ENCODE results near the gene RRP12.
A peak's percentile ranks its signal among the peaks of the same experiment; 100 is the strongest.

The RRP12 gene

GRCh38 chr10:97390091-97390490 is 11.0 kb downstream of the RRP12 start:
- Histone ChIP-seq H2AK5ac (ENCODE audit: low read length, severe bottlenecking) (no peak overlapping the region), H2BK5ac (ENCODE audit: low read depth, low read length, poor library complexity, severe bottlenecking) (no peak overlapping the region), H3K27me3 (ENCODE audit: control insufficient read depth in 1 of 2, insufficient read depth in 1 of 2, low read length in 2 of 2) (no peaks in the 10 kb centered on the region), H3K14ac (ENCODE audit: low read length in 2 of 2) (no peak overlapping the region), H2AFZ (ENCODE audit: low read depth, low read length) (no peak overlapping the region), H3K27ac (ENCODE audit: low read length, poor library complexity, severe bottlenecking) (no peak overlapping the region), H3K4ac (ENCODE audit: low read depth in 1 of 2, low read length in 2 of 2) (no peak overlapping the region), H3K9ac (ENCODE audit: low read length) (no peak overlapping the region), H3K4me1 (ENCODE audit: control insufficient read depth, insufficient read depth, low read depth, low read length) (no peaks in the 10 kb centered on the region), H2BK12ac (ENCODE audit: low read length in 2 of 2) (no peak overlapping the region), H4K91ac (ENCODE audit: low read length) (no peak overlapping the region), H2BK15ac (ENCODE audit: low read depth, poor library complexity, severe bottlenecking) (no peak overlapping the region), H4K8ac (ENCODE audit: low read length) (no peak overlapping the region), H3K9me3 (ENCODE audit: control insufficient read depth, low read length) (no peaks in the 10 kb centered on the region), H3K4me2 (ENCODE audit: low read length, poor library complexity, severe bottlenecking) (no peak overlapping the region), H3K4me3 (ENCODE audit: insufficient read depth in 1 of 2, low read depth in 1 of 2, low read length in 2 of 2) (no peak overlapping the region), H3K36me3 (ENCODE audit: control insufficient read depth in 1 of 2, insufficient read depth in 2 of 2, low read depth in 1 of 2, low read length in 2 of 2) (peaks cover 61 to 71% of the 10 kb centered on the region in 2 experiments), H2BK120ac (ENCODE audit: low read depth, low read length) (no peak overlapping the region), H3K23ac (ENCODE audit: low read length in 2 of 2) (no peak overlapping the region), H3K79me1 (replicated peaks; ENCODE audit: low read length, poor library complexity, severe bottlenecking) (peaks cover 14% of the 10 kb centered on the region), H3K18ac (ENCODE audit: low read depth in 1 of 2, low read length in 2 of 2) (no peak overlapping the region)
- WGBS, result 96% methylated on average over 5 of the region's 5 CpGs
- DNase-seq, result peak; percentile 19

- H3K27ac ChIP-seq (ENCODE audit: low read length, poor library complexity, severe bottlenecking), result no peak overlapping the region
- no peak overlapping the region for H2BK120ac ChIP-seq (ENCODE audit: low read depth, low read length)
- 93% methylated on average over 5 of the region's 5 CpGs for WGBS
- no peak overlapping the region for H3K9ac ChIP-seq (ENCODE audit: low read length)
- H3K23ac ChIP-seq (ENCODE audit: low read length in 2 of 2), result no peak overlapping the region
- no peak overlapping the region for H4K91ac ChIP-seq (ENCODE audit: low read length)
- H2BK12ac ChIP-seq (ENCODE audit: low read length in 2 of 2), result no peak overlapping the region
- no peak overlapping the region for H3K4me3 ChIP-seq (ENCODE audit: insufficient read depth in 1 of 2, low read depth in 1 of 2, low read length in 2 of 2)
- H2AFZ ChIP-seq (ENCODE audit: low read depth, low read length), result no peak overlapping the region
- no peaks in the 10 kb centered on the region for H3K4me1 ChIP-seq (ENCODE audit: control insufficient read depth, insufficient read depth, low read depth, low read length)
- no peak overlapping the region for H3K4me2 ChIP-seq (ENCODE audit: low read length, poor library complexity, severe bottlenecking)
- H2BK5ac ChIP-seq (ENCODE audit: low read depth, low read length, poor library complexity, severe bottlenecking), result no peak overlapping the region
- peaks cover 66 to 75% of the 10 kb centered on the region in 2 experiments for H3K36me3 ChIP-seq (ENCODE audit: control insufficient read depth in 1 of 2, insufficient read depth in 2 of 2, low read depth in 1 of 2, low read length in 2 of 2)
- H3K18ac ChIP-seq (ENCODE audit: low read depth in 1 of 2, low read length in 2 of 2), result no peak overlapping the region
- no peak overlapping the region for H2BK15ac ChIP-seq (ENCODE audit: low read depth, poor library complexity, severe bottlenecking)
- no peaks in the 10 kb centered on the region for H3K27me3 ChIP-seq (ENCODE audit: control insufficient read depth in 1 of 2, insufficient read depth in 1 of 2, low read length in 2 of 2)
- no peak for DNase-seq
- no peak overlapping the region for H3K14ac ChIP-seq (ENCODE audit: low read length in 2 of 2)
- peaks cover 12% of the 10 kb centered on the region for H3K79me1 ChIP-seq (replicated peaks; ENCODE audit: low read length, poor library complexity, severe bottlenecking)
- H3K4ac ChIP-seq (ENCODE audit: low read depth in 1 of 2, low read length in 2 of 2), result no peak overlapping the region
- H3K9me3 ChIP-seq (ENCODE audit: control insufficient read depth, low read length), result no peaks in the 10 kb centered on the region
- no peak overlapping the region for H2AK5ac ChIP-seq (ENCODE audit: low read length, severe bottlenecking)
- no peak overlapping the region for H4K8ac ChIP-seq (ENCODE audit: low read length)
Observed at GRCh38 chr10:97388152-97388551, 13.0 kb downstream of the RRP12 start.

- H3K27ac ChIP-seq (ENCODE audit: low read length, poor library complexity, severe bottlenecking), result no peak overlapping the region
- no peak for DNase-seq
- no peak overlapping the region for H4K8ac ChIP-seq (ENCODE audit: low read length)
- no peak overlapping the region for H2BK5ac ChIP-seq (ENCODE audit: low read depth, low read length, poor library complexity, severe bottlenecking)
- H2BK15ac ChIP-seq (ENCODE audit: low read depth, poor library complexity, severe bottlenecking), result no peak overlapping the region
- no peak overlapping the region for H2AK5ac ChIP-seq (ENCODE audit: low read length, severe bottlenecking)
- no peak overlapping the region for H3K4me3 ChIP-seq (ENCODE audit: insufficient read depth in 1 of 2, low read depth in 1 of 2, low read length in 2 of 2)
- no peak overlapping the region for H3K18ac ChIP-seq (ENCODE audit: low read depth in 1 of 2, low read length in 2 of 2)
- no peak overlapping the region for H2BK120ac ChIP-seq (ENCODE audit: low read depth, low read length)
- H3K79me1 ChIP-seq (replicated peaks; ENCODE audit: low read length, poor library complexity, severe bottlenecking), result peaks cover 8% of the 10 kb centered on the region
- no peaks in the 10 kb centered on the region for H3K27me3 ChIP-seq (ENCODE audit: control insufficient read depth in 1 of 2, insufficient read depth in 1 of 2, low read length in 2 of 2)
- H3K4ac ChIP-seq (ENCODE audit: low read depth in 1 of 2, low read length in 2 of 2), result no peak overlapping the region
- H4K91ac ChIP-seq (ENCODE audit: low read length), result no peak overlapping the region
- H3K4me1 ChIP-seq (ENCODE audit: control insufficient read depth, insufficient read depth, low read depth, low read length), result no peaks in the 10 kb centered on the region
- H2BK12ac ChIP-seq (ENCODE audit: low read length in 2 of 2), result no peak overlapping the region
- no peak overlapping the region for H3K14ac ChIP-seq (ENCODE audit: low read length in 2 of 2)
- H3K9me3 ChIP-seq (ENCODE audit: control insufficient read depth, low read length), result no peaks in the 10 kb centered on the region
- no peak overlapping the region for H3K9ac ChIP-seq (ENCODE audit: low read length)
- no peak overlapping the region for H2AFZ ChIP-seq (ENCODE audit: low read depth, low read length)
- peaks cover 71 to 77% of the 10 kb centered on the region in 2 experiments for H3K36me3 ChIP-seq (ENCODE audit: control insufficient read depth in 1 of 2, insufficient read depth in 2 of 2, low read depth in 1 of 2, low read length in 2 of 2)
- H3K23ac ChIP-seq (ENCODE audit: low read length in 2 of 2), result no peak overlapping the region
- H3K4me2 ChIP-seq (ENCODE audit: low read length, poor library complexity, severe bottlenecking), result no peak overlapping the region
- whole genome bisulfite sequencing, result 89% methylated on average over 7 of the region's 7 CpGs
Observed at GRCh38 chr10:97385565-97385964, 15.6 kb downstream of the RRP12 start.

GRCh38 chr10:97384641-97385040 is 16.5 kb downstream of the RRP12 start:
- no peaks in the 10 kb centered on the region for H3K4me1 ChIP-seq (ENCODE audit: control insufficient read depth, insufficient read depth, low read depth, low read length)
- H3K9me3 ChIP-seq (ENCODE audit: control insufficient read depth, low read length), result no peaks in the 10 kb centered on the region
- H3K79me1 ChIP-seq (replicated peaks; ENCODE audit: low read length, poor library complexity, severe bottlenecking), result peaks cover 5% of the 10 kb centered on the region
- H3K9ac ChIP-seq (ENCODE audit: low read length), result no peak overlapping the region
- no peak overlapping the region for H3K4ac ChIP-seq (ENCODE audit: low read depth in 1 of 2, low read length in 2 of 2)
- no peak overlapping the region for H3K23ac ChIP-seq (ENCODE audit: low read length in 2 of 2)
- H2BK12ac ChIP-seq (ENCODE audit: low read length in 2 of 2), result no peak overlapping the region
- H2AFZ ChIP-seq (ENCODE audit: low read depth, low read length), result no peak overlapping the region
- no peaks in the 10 kb centered on the region for H3K27me3 ChIP-seq (ENCODE audit: control insufficient read depth in 1 of 2, insufficient read depth in 1 of 2, low read length in 2 of 2)
- H3K27ac ChIP-seq (ENCODE audit: low read length, poor library complexity, severe bottlenecking), result no peak overlapping the region
- no peak overlapping the region for H2BK120ac ChIP-seq (ENCODE audit: low read depth, low read length)
- no peak overlapping the region for H3K4me2 ChIP-seq (ENCODE audit: low read length, poor library complexity, severe bottlenecking)
- peaks cover 70 to 77% of the 10 kb centered on the region in 2 experiments for H3K36me3 ChIP-seq (ENCODE audit: control insufficient read depth in 1 of 2, insufficient read depth in 2 of 2, low read depth in 1 of 2, low read length in 2 of 2)
- no peak overlapping the region for H4K91ac ChIP-seq (ENCODE audit: low read length)
- H3K18ac ChIP-seq (ENCODE audit: low read depth in 1 of 2, low read length in 2 of 2), result no peak overlapping the region
- no peak overlapping the region for H2BK15ac ChIP-seq (ENCODE audit: low read depth, poor library complexity, severe bottlenecking)
- no peak overlapping the region for H3K4me3 ChIP-seq (ENCODE audit: insufficient read depth in 1 of 2, low read depth in 1 of 2, low read length in 2 of 2)
- DNase-seq, result no peak
- H2AK5ac ChIP-seq (ENCODE audit: low read length, severe bottlenecking), result no peak overlapping the region
- no peak overlapping the region for H3K14ac ChIP-seq (ENCODE audit: low read length in 2 of 2)
- no peak overlapping the region for H2BK5ac ChIP-seq (ENCODE audit: low read depth, low read length, poor library complexity, severe bottlenecking)
- WGBS, result 98% methylated on average over 6 of the region's 6 CpGs
- peak overlapping the region; percentile 7 for H4K8ac ChIP-seq (ENCODE audit: low read length)

Data from mesenchymal stem cell (in vitro differentiated cells and primary cell).